Activated CD8-positive, alpha-beta T cell treated with anti-CD3 and anti-CD28 coated beads for 36 hours (primary cell): ENCODE measurements around the gene SOCS1. TPM values are rescaled to one million over a fixed set of nuclear protein-coding genes. Genes with fewer than 3 reads are reported as not detected.

Experiments used
- ATAC-seq: fragments of 200-7000 bp; cut with Tn5 transposase; one replicate; pipeline ENCODE4 v1.10.0; 2021; ENCODE audit warnings: mild to moderate bottlenecking, moderate library complexity
- CTCF ChIA-PET: fragments of 350-600 bp; sonication (Branson Sonifier 250); formaldehyde crosslinking; loops from one replicate; lab custom pipeline; 2021; ENCODE audit warnings: antibody characterized with exemption; lab: Charles Lee
- POLR2A ChIA-PET: fragments of 350-600 bp; sonication (Branson Sonifier 250); formaldehyde crosslinking; loops from one replicate; lab custom pipeline; 2021; ENCODE audit warnings: antibody characterized with exemption; lab: Charles Lee
- DNase-seq: peaks from one replicate; pipeline ENCODE4 v3.0.0-alpha.2; 2020
- H3K27ac Mint-ChIP-seq: one replicate; pipeline ENCODE4 v1.8.0; 2021; ENCODE audit warnings: mild to moderate bottlenecking, mixed read lengths
- H3K27me3 Mint-ChIP-seq: one replicate; pipeline ENCODE4 v1.8.0; 2021; ENCODE audit warnings: mixed read lengths
- H3K36me3 Mint-ChIP-seq: one replicate; pipeline ENCODE4 v1.8.0; 2021; ENCODE audit warnings: low read depth, mixed read lengths
- H3K4me1 Mint-ChIP-seq: one replicate; pipeline ENCODE4 v1.8.0; 2021; ENCODE audit warnings: low read depth, mixed read lengths
- H3K4me3 Mint-ChIP-seq: one replicate; pipeline ENCODE4 v1.8.0; 2021; ENCODE audit warnings: mild to moderate bottlenecking, moderate library complexity, mixed read lengths
- H3K9me3 Mint-ChIP-seq: one replicate; pipeline ENCODE4 v1.8.0; 2021; ENCODE audit warnings: mixed read lengths
- intact Hi-C: fragments of 100-400 bp; cut with micrococcal nuclease; formaldehyde crosslinking; loops from one replicate; pipeline ENCODE4 v1.10.0; 2022
- total RNA-seq, 2 experiments: library from RNA; stranded (reverse); gene quantifications; one replicate each; pipeline ENCODE4 v1.2.3, GENCODE V29; 2021
- TF ChIP-seq, protein P1 (sequence below): fragments of 200-600 bp; IDR thresholded peaks from one replicate; pipeline ENCODE4 v1.8.0; 2022; ENCODE audit warnings: antibody characterized with exemption, mild to moderate bottlenecking

SOCS1 gene
- total RNA-seq, 2 experiments from 2014 or later, result 75.7 to 75.8 TPM

DNA sequence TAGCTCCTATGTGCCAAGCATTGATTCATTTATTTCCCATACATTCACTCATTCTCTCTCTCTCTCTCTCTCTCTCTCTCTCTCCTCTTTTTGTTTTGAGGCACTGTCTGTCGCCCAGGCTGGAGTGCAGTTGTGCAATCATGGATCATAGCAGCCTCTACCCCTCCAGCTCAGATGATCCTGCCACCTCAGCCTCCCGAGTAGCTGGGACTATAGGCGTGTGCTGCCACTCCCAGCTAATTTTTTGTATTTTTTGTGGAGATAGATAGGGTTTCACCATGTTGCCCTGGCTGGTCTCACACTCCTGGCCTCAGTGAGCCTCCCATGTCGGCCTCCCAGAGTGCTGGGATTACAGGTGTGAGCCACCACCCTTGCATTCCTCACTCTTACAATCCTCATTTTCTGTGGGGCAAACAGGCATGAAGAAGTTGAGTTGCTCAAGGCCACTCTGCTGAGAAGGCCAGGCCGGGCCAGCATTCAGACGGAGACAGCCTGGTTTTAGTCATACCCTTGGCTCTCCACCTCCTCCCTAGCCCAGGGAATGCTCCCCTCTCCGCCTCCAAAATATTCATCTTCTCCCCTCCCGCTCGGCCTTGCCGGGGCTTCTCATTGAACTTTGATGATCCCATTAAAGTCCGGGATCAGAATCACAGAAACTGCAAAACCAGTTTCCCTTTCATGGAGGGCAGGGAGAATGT, 21.0 kb upstream of the SOCS1 start:
- ChIA-PET CTCF (interaction anchor here (0.5 kb wide), 1 partner anchor 19 kb away, joined by 3 read pairs; no protein-coding TSS in a partner anchor), POLR2A (interaction anchor here (0.6 to 0.7 kb wide), 2 partner anchors 9 to 25 kb away, joined by 3 read pairs; no protein-coding TSS in a partner anchor)
- Mint-ChIP-seq H3K9me3 (no peaks in the 10 kb centered on the region), H3K36me3 (no peaks in the 10 kb centered on the region), H3K4me1 (no peaks in the 10 kb centered on the region), H3K27me3 (no peaks in the 10 kb centered on the region), H3K27ac (no peak overlapping the region), H3K4me3 (no peak overlapping the region)
- intact Hi-C loops, result no loop called here
- ATAC-seq (no peak), DNase-seq (no peak)
- TF ChIP-seq, protein P1, sequence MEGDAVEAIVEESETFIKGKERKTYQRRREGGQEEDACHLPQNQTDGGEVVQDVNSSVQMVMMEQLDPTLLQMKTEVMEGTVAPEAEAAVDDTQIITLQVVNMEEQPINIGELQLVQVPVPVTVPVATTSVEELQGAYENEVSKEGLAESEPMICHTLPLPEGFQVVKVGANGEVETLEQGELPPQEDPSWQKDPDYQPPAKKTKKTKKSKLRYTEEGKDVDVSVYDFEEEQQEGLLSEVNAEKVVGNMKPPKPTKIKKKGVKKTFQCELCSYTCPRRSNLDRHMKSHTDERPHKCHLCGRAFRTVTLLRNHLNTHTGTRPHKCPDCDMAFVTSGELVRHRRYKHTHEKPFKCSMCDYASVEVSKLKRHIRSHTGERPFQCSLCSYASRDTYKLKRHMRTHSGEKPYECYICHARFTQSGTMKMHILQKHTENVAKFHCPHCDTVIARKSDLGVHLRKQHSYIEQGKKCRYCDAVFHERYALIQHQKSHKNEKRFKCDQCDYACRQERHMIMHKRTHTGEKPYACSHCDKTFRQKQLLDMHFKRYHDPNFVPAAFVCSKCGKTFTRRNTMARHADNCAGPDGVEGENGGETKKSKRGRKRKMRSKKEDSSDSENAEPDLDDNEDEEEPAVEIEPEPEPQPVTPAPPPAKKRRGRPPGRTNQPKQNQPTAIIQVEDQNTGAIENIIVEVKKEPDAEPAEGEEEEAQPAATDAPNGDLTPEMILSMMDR, result no peak

DNA sequence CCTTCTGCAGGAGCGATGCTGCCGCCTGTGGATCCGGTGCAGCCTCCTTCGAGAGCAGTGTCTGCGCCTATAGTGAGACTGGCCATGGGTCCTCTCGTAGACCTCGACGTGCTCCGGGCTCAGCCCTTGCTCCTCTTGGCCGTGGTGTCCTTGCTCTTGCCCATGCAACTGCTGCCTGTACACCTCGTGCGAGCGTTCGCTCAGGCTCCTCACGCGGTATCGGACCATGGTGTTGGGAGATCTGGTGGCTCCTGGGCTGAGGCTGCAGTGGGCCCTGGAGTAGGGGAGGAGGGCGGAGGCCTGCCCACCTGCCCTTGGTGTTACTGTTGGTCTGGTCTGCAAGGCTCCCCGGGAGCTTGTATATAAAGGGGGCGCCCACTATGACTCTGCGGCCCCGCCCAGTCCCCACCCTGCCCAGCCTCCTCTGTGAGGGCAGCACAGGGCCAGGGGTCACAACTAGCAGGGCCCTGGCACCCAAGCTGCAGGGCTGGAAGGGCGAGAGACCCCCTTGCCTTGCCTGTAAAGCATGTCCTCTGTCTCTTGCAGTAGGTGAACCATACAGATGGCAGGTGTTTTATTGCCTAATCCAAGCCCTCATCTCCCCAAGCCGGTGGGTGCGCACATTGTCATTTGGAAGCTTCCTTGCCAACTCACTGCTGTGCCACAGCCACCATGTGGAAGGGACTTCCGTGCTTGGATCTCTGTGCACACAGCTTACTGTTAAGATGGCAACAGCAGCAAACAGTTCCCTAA, 20.3 kb upstream of the SOCS1 start, which contains the start of gene PRM2:
Gene PRM2, minus strand, starts transcription at position 338 of the 753 bp plus-strand sequence. Its CDS starts 110 bp downstream, at position 228.
- Mint-ChIP-seq H3K27me3 (no peaks in the 10 kb centered on the region), H3K4me3 (no peak within 1 kb of the TSS), H3K9me3 (no peaks in the 10 kb centered on the region), H3K4me1 (no peaks in the 10 kb centered on the region), H3K27ac (no peak within 1 kb of the TSS), H3K36me3 (no peaks in the 10 kb centered on the region)
- TF ChIP-seq, protein P1, result no peak
- no peak for ATAC-seq
- ChIA-PET POLR2A (interaction anchor here (0.6 to 0.7 kb wide), 2 partner anchors 8 to 24 kb away, joined by 3 read pairs; no protein-coding TSS in a partner anchor), CTCF (interaction anchor here (0.5 kb wide), 1 partner anchor 18 kb away, joined by 3 read pairs; no protein-coding TSS in a partner anchor)
- intact Hi-C loops, result no loop called here
- no peak for DNase-seq

DNA sequence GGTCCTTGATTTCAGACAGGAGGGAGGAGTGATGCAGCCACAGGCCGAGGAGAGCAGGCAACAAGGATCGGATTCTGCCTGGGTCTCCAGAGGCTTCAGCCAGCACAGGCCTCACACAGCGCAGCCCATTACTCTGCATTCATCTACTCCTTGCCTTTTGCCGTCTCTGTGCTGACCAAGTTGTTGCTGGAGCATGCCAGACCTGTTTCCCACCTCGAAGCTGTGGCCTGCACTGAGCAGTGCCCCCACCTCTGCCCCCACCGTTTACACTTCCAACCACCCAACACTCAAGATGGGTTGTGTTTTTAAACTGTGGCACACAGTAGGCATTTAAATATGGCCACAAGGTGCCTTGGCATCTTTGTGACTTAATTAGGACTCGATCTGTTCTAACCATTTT, 19.0 kb upstream of the SOCS1 start:
- Mint-ChIP-seq H3K36me3 (no peaks in the 10 kb centered on the region), H3K4me3 (no peak overlapping the region), H3K4me1 (no peaks in the 10 kb centered on the region), H3K9me3 (no peaks in the 10 kb centered on the region), H3K27me3 (no peaks in the 10 kb centered on the region), H3K27ac (no peak overlapping the region)
- ATAC-seq, result no peak
- no peak for DNase-seq
- ChIA-PET CTCF (no interaction called here), POLR2A (no interaction called here)
- intact Hi-C loops, result no loop called here
- TF ChIP-seq, protein P1, result no peak

DNA sequence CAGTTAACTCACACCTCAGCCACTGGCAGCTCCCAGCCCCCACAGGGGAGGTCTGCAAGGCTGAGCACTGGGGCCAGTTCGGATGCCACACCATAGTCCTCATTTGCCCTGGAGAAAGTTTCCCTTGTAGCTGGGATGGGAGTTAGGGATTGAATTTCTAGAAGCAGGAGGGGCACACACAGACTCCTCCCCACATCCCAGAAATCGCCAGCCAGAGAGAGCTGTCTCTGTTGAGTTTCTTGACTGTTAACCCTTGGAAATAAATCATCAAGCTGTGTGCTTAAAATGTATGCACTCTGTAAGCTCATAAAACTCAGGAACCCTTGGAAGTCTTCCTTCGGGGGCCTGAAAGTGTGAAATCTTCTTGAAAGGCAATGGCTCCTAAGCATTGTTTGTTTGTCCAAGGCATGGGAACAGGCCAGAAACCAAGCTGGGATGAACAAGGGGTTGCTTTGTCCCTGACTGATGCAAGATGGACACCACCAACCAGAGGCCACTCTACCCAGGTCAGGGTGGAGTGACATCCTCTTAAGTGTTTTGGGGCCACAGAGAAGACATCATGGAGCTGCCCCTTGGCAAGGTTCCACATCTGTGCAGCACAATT, 17.8 kb upstream of the SOCS1 start:
- no peaks in the 10 kb centered on the region for H3K36me3 Mint-ChIP-seq
- TF ChIP-seq, protein P1, result no peak
- CTCF ChIA-PET, result interaction anchor here (0.7 to 1.3 kb wide), 3 partner anchors 9 to 15 kb away, joined by 3 to 4 read pairs (median 3); no protein-coding TSS in a partner anchor

More for the DNA sequence above, 17.8 kb upstream of the SOCS1 start:
- intact Hi-C loops, result no loop called here
- Mint-ChIP-seq H3K9me3 (no peaks in the 10 kb centered on the region), H3K27me3 (no peaks in the 10 kb centered on the region), H3K4me1 (no peaks in the 10 kb centered on the region), H3K4me3 (no peak overlapping the region), H3K27ac (no peak overlapping the region)
- ATAC-seq (no peak), DNase-seq (no peak)
- POLR2A ChIA-PET, result interaction anchor here (0.9 to 2.0 kb wide), 5 partner anchors 10 to 86 kb away, joined by 3 to 7 read pairs (median 3); no protein-coding TSS in a partner anchor
